HG02870 (cell line): ENCODE results near the gene INMT.

Experiments used
- ATAC-seq: cut with Tn5 transposase; IDR thresholded peaks from one replicate; pipeline ENCODE4 v1.9.1; 2021; ENCODE audit warnings: mild to moderate bottlenecking, moderate library complexity; ENCODE audit not compliant: unreplicated experiment

The INMT gene

DNA sequence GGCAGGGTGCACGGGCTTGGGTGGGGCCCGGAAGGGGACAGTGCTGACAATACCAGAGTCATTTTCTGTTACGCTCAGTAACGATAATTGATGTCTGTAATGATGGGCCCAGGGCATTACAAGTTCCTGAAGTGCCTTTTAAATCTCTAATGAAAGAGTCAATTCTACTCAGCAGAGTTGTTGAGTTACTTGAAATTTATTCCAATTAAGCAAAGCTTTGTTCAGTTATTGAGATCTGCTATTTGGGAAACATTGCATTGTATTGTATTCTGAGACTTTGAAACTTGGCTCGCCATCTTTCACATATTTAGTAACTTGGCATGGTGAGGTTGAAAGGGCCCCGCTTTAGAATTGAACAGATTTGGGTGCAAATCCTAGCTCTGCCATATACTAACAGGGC, 54.0 kb downstream of the INMT start:
- no peak for ATAC-seq
